HEK293T (cell line): ENCODE data around the gene HSPH1.

ENCODE experiments used
- BHLHE40 ChIP-seq: fragments of 450-650 bp; IDR thresholded peaks from 2 replicates; pipeline ENCODE4 v1.6.1; 2016; ENCODE audit warnings: mild to moderate bottlenecking, moderate library complexity, borderline replicate concordance
- HDGF ChIP-seq: fragments of 450-650 bp; IDR thresholded peaks from 2 replicates; pipeline ENCODE4 v1.6.1; 2017; ENCODE audit warnings: antibody characterized with exemption, borderline replicate concordance
- PKNOX1 ChIP-seq: fragments of 450-650 bp; IDR thresholded peaks from 2 replicates; pipeline ENCODE4 v1.6.1; 2016
- ZNF384 ChIP-seq: fragments of 450-650 bp; IDR thresholded peaks from 2 replicates; pipeline ENCODE4 v1.6.1; 2016

- TF ChIP-seq ZNF384 (no peak), PKNOX1 (no peak), HDGF (no peak), BHLHE40 (no peak)
These were observed 36.8 kb upstream of the HSPH1 start for GRCh38 chr13:31198519-31198918.
